ENCODE results near the gene DYNC1I1.

The DYNC1I1 gene

DNA sequence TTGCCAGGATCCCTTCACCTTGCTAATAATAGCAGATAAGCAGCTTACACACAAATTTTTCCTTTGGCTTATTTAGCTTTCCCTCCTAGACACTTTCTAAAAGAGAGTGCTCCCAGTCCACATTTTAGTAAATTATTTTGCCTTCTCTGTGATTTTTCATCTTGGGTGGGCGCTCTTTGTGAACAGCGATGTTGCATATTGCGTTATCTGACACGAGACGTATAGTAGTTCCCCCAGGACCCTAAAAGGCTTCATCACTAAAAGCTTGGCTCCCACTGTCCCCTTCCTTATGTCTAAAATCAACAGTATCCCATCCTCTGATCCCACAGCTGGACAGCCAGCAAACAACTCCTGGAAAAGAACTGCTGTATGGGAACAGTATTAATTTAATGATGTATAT, 232.9 kb downstream of the DYNC1I1 start:
- H3K4me3 ChIP-seq (ENCODE audit: low read length), result no peak overlapping the region
- H3K9me3 ChIP-seq (ENCODE audit: control insufficient read depth, low read depth, low read length), result no peaks in the 10 kb centered on the region
- no peak overlapping the region for H3K27ac ChIP-seq (ENCODE audit: low read length)
- H3K36me3 ChIP-seq (ENCODE audit: control insufficient read depth, low read depth, low read length), result no peaks in the 10 kb centered on the region
- peaks cover 2% of the 10 kb centered on the region for H3K4me1 ChIP-seq (ENCODE audit: control insufficient read depth, low read depth, low read length)
- no peaks in the 10 kb centered on the region for H3K27me3 ChIP-seq (ENCODE audit: control insufficient read depth, insufficient read depth, low read length)
- H3K9ac ChIP-seq (ENCODE audit: low read length), result no peak overlapping the region

DNA sequence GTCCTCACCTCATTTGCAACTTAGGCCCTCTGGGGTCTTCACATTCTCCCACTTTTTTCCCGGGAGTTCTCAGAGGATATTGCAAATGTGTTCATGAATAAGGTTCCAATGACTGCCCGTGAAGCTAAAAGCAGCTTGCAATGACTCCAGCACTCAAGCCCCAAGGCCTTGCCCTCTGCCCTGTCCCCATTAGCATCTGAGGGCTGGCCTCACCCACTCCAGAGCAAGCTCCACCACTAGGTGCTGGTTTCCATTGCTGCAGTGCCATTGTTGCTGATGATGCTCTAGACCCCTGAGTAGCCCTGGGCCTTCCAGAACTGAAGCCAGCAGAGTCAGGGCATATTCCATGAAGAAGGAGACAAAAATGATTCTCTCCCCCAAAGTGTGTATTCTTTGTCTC, 236.8 kb downstream of the DYNC1I1 start:
- no peak overlapping the region for H3K9ac ChIP-seq (ENCODE audit: low read length)
- H3K4me1 ChIP-seq (ENCODE audit: control insufficient read depth, low read depth, low read length), result peaks cover 3% of the 10 kb centered on the region
- H3K36me3 ChIP-seq (ENCODE audit: control insufficient read depth, low read depth, low read length), result no peaks in the 10 kb centered on the region
- no peaks in the 10 kb centered on the region for H3K9me3 ChIP-seq (ENCODE audit: control insufficient read depth, low read depth, low read length)
- H3K27ac ChIP-seq (ENCODE audit: low read length), result no peak overlapping the region
- no peak overlapping the region for H3K4me3 ChIP-seq (ENCODE audit: low read length)
- no peaks in the 10 kb centered on the region for H3K27me3 ChIP-seq (ENCODE audit: control insufficient read depth, insufficient read depth, low read length)

DNA sequence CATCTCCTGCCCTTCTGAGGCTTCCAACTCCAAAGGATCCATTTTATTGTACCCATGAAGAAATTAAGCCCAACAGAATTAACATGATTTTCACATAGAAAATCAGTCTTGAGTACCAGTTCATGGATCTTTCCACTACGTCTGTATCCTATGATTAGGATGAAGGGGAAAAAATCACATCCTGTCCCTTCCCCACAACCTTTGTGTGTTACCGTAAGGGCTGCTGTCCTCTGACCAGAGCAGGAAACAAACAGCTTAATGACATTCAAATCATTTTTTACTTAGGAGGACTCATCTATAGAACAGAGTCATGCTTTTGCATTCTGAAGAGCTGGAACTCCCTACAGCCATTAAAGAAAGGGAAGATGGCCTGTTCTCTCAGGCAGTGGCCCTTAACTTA, 241.5 kb downstream of the DYNC1I1 start:
- H3K4me3 ChIP-seq (ENCODE audit: low read length), result no peak overlapping the region
- no peaks in the 10 kb centered on the region for H3K27me3 ChIP-seq (ENCODE audit: control insufficient read depth, insufficient read depth, low read length)
- H3K27ac ChIP-seq (ENCODE audit: low read length), result no peak overlapping the region
- no peak overlapping the region for H3K9ac ChIP-seq (ENCODE audit: low read length)
- no peaks in the 10 kb centered on the region for H3K9me3 ChIP-seq (ENCODE audit: control insufficient read depth, low read depth, low read length)
- peaks cover 4% of the 10 kb centered on the region for H3K4me1 ChIP-seq (ENCODE audit: control insufficient read depth, low read depth, low read length)
- H3K36me3 ChIP-seq (ENCODE audit: control insufficient read depth, low read depth, low read length), result no peaks in the 10 kb centered on the region

DNA sequence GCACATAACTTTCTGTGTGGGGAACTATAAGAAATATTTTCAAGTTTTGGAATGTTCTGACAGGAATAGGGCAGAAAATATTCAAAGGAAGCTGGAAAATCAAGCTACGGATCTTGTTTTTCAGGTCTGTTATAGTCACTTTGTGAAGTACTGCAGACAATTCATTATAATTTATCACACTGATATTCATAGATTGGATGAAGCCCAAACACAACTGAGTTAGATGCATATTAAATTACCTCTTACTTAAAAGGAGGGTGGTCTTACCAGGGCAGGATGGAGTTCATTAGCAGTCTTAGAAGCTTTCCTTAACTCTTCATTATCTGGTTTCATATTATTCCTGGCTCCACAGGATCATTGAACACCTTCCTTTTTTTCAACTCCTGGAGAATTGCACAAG, 242.3 kb downstream of the DYNC1I1 start:
- no peak overlapping the region for H3K9ac ChIP-seq (ENCODE audit: low read length)
- H3K27me3 ChIP-seq (ENCODE audit: control insufficient read depth, insufficient read depth, low read length), result no peaks in the 10 kb centered on the region
- no peak overlapping the region for H3K27ac ChIP-seq (ENCODE audit: low read length)
- no peaks in the 10 kb centered on the region for H3K9me3 ChIP-seq (ENCODE audit: control insufficient read depth, low read depth, low read length)
- no peaks in the 10 kb centered on the region for H3K36me3 ChIP-seq (ENCODE audit: control insufficient read depth, low read depth, low read length)
- no peak overlapping the region for H3K4me3 ChIP-seq (ENCODE audit: low read length)
- peaks cover 4% of the 10 kb centered on the region for H3K4me1 ChIP-seq (ENCODE audit: control insufficient read depth, low read depth, low read length)

DNA sequence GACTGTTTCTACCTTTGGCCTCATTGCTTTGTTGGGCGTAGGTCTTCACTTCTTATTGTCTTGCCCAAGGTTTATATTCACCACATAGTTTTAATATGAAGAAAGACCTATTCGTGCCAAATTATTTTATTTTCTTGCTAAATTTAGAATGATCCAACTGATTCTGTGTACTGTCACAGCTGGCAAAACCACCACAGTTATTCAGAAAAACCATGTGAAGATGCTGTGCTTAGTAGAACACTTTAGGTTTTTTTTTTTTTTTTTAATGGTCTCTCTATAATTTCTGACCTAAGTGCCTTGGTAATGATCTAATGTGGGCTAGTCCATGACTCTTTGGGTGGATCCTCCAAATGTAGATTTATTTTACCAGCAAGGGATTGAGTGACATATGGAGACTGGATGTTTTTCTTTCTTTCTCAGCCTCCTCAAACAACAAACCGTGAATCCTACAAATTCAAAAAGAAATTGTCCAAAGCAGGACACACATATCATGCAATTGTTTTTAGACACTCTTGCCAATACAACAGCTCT, 243.8 kb downstream of the DYNC1I1 start:
- Histone ChIP-seq H3K9ac (ENCODE audit: low read length) (no peak overlapping the region), H3K27ac (ENCODE audit: low read length) (no peak overlapping the region), H3K27me3 (ENCODE audit: control insufficient read depth, insufficient read depth, low read length) (no peaks in the 10 kb centered on the region), H3K36me3 (ENCODE audit: control insufficient read depth, low read depth, low read length) (no peaks in the 10 kb centered on the region), H3K9me3 (ENCODE audit: control insufficient read depth, low read depth, low read length) (no peaks in the 10 kb centered on the region), H3K4me1 (ENCODE audit: control insufficient read depth, low read depth, low read length) (peaks cover 4% of the 10 kb centered on the region), H3K4me3 (ENCODE audit: low read length) (no peak overlapping the region)

DNA sequence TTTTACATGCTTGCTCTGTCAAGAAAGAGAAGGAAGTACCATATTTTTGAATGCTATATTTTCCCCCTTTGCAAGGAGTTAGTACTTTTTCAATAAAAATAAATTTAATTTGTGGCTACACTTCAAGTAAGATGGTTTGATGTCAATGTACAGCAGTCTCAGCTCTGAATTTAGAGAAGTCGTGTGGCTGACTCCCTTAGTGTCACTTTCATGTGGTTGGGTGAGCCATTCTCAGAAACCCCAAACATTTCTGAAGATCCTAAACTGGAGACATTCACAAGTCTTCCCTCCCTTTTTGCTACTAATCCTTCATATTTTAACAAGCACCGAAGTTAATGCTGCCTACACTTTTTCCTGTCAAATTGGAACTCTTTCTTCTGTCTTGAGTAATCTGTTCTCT, 244.4 kb downstream of the DYNC1I1 start:
- H3K9me3 ChIP-seq (ENCODE audit: control insufficient read depth, low read depth, low read length), result no peaks in the 10 kb centered on the region
- no peaks in the 10 kb centered on the region for H3K27me3 ChIP-seq (ENCODE audit: control insufficient read depth, insufficient read depth, low read length)
- no peak overlapping the region for H3K4me3 ChIP-seq (ENCODE audit: low read length)
- H3K9ac ChIP-seq (ENCODE audit: low read length), result no peak overlapping the region
- no peak overlapping the region for H3K27ac ChIP-seq (ENCODE audit: low read length)
- H3K36me3 ChIP-seq (ENCODE audit: control insufficient read depth, low read depth, low read length), result no peaks in the 10 kb centered on the region
- H3K4me1 ChIP-seq (ENCODE audit: control insufficient read depth, low read depth, low read length), result peaks cover 4% of the 10 kb centered on the region

DNA sequence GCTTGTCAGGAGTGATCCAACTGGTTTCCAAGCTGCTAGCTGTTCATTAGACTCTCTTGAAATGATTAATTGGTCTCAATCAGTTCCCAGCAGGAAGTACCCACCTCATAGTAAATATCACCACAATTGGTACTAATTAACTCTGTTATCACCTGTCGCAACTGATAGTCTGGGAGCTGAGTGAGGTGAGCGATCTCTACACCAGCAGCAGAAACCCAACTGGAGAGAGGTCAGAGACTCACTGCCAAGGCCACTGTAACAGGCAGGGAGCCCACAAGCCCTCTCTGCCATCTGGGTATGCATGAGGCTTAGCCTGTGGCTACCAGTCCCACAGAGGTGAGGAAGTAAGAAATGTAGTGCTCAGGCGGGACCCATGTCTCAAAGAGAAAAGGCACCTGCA, 245.5 kb downstream of the DYNC1I1 start:
- Histone ChIP-seq H3K9me3 (ENCODE audit: control insufficient read depth, low read depth, low read length) (no peaks in the 10 kb centered on the region), H3K27me3 (ENCODE audit: control insufficient read depth, insufficient read depth, low read length) (no peaks in the 10 kb centered on the region), H3K27ac (ENCODE audit: low read length) (no peak overlapping the region), H3K36me3 (ENCODE audit: control insufficient read depth, low read depth, low read length) (no peaks in the 10 kb centered on the region), H3K4me3 (ENCODE audit: low read length) (no peak overlapping the region), H3K4me1 (ENCODE audit: control insufficient read depth, low read depth, low read length) (peaks cover 4% of the 10 kb centered on the region), H3K9ac (ENCODE audit: low read length) (no peak overlapping the region)

DNA sequence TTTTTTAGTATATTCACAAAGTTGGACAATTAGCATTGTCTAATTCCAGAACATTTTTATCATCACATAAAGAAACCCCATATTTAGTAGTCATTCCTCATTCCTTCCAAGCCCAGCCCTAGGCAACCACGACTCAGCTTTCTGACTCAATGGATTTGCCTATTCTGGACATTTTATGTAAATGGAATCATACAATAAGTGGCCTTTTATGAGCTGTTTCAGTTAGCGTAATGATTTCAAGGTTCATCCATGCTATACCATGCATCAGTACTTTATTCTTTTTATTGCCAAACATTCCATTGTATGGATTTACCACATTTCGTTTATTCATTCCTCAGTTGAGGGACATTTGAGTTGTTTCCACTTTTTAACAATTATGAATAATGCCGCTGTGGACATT, 249.2 kb downstream of the DYNC1I1 start:
- Histone ChIP-seq H3K4me1 (ENCODE audit: control insufficient read depth, low read depth, low read length) (no peaks in the 10 kb centered on the region), H3K9ac (ENCODE audit: low read length) (no peak overlapping the region), H3K36me3 (ENCODE audit: control insufficient read depth, low read depth, low read length) (no peaks in the 10 kb centered on the region), H3K9me3 (ENCODE audit: control insufficient read depth, low read depth, low read length) (no peaks in the 10 kb centered on the region), H3K27me3 (ENCODE audit: control insufficient read depth, insufficient read depth, low read length) (no peaks in the 10 kb centered on the region), H3K4me3 (ENCODE audit: low read length) (no peak overlapping the region), H3K27ac (ENCODE audit: low read length) (no peak overlapping the region)

DNA sequence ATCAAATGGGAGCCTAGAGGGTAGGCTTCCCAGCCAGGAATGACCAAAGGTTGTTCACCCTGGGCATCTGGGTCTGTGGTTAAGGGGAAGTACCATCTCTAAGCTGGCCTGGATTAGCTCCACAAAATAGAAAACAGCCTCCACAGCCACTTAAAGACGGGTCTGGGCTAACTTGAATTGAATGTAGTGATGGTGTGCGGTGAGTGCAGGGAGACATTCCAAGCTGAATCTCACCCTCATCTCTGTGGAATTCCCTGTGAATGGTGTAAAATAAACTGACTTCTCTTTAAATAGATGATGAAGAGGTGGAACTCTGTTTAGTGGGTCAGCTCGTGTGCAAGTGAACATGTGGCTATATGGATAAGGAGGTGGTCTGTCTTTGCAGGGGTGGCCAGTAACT, 251.0 kb downstream of the DYNC1I1 start:
- no peak overlapping the region for H3K27ac ChIP-seq (ENCODE audit: low read length)
- no peak overlapping the region for H3K4me3 ChIP-seq (ENCODE audit: low read length)
- no peaks in the 10 kb centered on the region for H3K36me3 ChIP-seq (ENCODE audit: control insufficient read depth, low read depth, low read length)
- H3K27me3 ChIP-seq (ENCODE audit: control insufficient read depth, insufficient read depth, low read length), result no peaks in the 10 kb centered on the region
- no peaks in the 10 kb centered on the region for H3K4me1 ChIP-seq (ENCODE audit: control insufficient read depth, low read depth, low read length)
- no peak overlapping the region for H3K9ac ChIP-seq (ENCODE audit: low read length)
- no peaks in the 10 kb centered on the region for H3K9me3 ChIP-seq (ENCODE audit: control insufficient read depth, low read depth, low read length)

DNA sequence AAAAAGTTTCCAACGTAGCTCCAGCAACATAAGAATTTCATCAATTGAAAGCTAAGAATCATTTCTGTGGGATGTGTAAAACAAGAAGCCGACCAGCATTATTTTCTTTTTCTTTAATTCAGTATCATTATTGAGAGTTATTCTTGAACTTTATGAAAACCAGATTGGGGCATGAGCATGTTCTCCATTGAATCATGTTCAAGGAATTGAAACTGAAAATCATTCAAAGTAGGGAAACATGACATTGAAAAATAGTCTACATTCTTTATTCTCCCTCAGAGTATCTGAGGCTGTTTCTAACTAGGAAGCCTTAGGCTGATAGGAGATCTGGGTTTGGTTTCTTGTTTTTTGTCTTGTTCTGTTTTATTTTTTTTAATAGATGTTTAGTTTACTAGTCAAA, 253.7 kb downstream of the DYNC1I1 start:
- no peaks in the 10 kb centered on the region for H3K4me1 ChIP-seq (ENCODE audit: control insufficient read depth, low read depth, low read length)
- H3K27me3 ChIP-seq (ENCODE audit: control insufficient read depth, insufficient read depth, low read length), result no peaks in the 10 kb centered on the region

DNA sequence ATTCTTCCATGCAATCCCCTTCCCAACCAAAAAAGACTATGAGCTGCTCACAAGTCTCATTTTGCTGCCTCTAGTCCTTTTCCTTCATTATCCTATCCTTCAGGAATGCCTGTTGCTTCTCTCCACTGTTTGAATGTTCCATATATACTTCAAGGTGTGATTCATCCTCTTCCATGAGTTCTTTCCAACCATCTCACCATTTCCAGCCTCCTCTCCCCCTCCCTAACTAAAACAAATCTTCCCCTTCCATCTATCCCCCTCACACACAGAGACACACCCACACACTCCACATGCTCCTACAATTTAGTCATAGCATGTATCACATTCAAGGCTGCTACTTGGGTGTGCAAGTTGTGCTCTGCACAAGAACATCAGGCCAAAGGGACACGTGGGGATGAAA, 254.3 kb downstream of the DYNC1I1 start:
- Histone ChIP-seq H3K4me3 (ENCODE audit: low read length) (no peak overlapping the region), H3K9me3 (ENCODE audit: control insufficient read depth, low read depth, low read length) (no peaks in the 10 kb centered on the region), H3K27me3 (ENCODE audit: control insufficient read depth, insufficient read depth, low read length) (no peaks in the 10 kb centered on the region), H3K27ac (ENCODE audit: low read length) (no peak overlapping the region), H3K36me3 (ENCODE audit: control insufficient read depth, low read depth, low read length) (no peaks in the 10 kb centered on the region), H3K9ac (ENCODE audit: low read length) (no peak overlapping the region), H3K4me1 (ENCODE audit: control insufficient read depth, low read depth, low read length) (no peaks in the 10 kb centered on the region)

More for the DNA sequence above, 253.7 kb downstream of the DYNC1I1 start:
- no peaks in the 10 kb centered on the region for H3K36me3 ChIP-seq (ENCODE audit: control insufficient read depth, low read depth, low read length)
- H3K27ac ChIP-seq (ENCODE audit: low read length), result no peak overlapping the region
- H3K9ac ChIP-seq (ENCODE audit: low read length), result no peak overlapping the region
- H3K9me3 ChIP-seq (ENCODE audit: control insufficient read depth, low read depth, low read length), result no peaks in the 10 kb centered on the region
- H3K4me3 ChIP-seq (ENCODE audit: low read length), result no peak overlapping the region

DNA sequence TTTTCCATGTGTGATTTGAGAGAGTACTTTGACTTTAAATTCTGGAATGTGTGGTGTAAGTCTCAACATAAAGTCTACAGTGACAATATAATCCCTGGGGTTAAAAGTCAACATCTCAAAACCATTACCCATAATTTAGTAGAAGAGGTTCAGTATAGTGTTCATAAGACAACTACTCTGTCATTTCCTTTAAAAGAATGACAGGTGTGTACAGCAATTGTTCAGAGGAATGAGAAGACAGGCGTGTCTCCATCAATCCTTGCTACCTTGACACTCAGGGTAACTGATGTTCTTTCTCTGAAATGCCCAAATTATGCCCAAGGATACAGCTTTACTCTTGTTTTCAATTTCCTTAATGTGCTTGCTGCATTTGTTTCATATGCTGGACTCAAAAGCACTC, 256.4 kb downstream of the DYNC1I1 start:
- no peak overlapping the region for H3K27ac ChIP-seq (ENCODE audit: low read length)

More for the DNA sequence above, 256.4 kb downstream of the DYNC1I1 start:
- Histone ChIP-seq H3K27me3 (ENCODE audit: control insufficient read depth, insufficient read depth, low read length) (no peaks in the 10 kb centered on the region), H3K9ac (ENCODE audit: low read length) (no peak overlapping the region), H3K4me3 (ENCODE audit: low read length) (no peak overlapping the region), H3K9me3 (ENCODE audit: control insufficient read depth, low read depth, low read length) (no peaks in the 10 kb centered on the region), H3K4me1 (ENCODE audit: control insufficient read depth, low read depth, low read length) (no peaks in the 10 kb centered on the region), H3K36me3 (ENCODE audit: control insufficient read depth, low read depth, low read length) (no peaks in the 10 kb centered on the region)
